HCT116 (cell line): ENCODE data around the gene SSR2. TPM values are rescaled to one million over a fixed set of nuclear protein-coding genes. Genes with fewer than 3 reads are reported as not detected.

ENCODE experiments used
- ATAC-seq: fragments of 200-7000 bp; cut with Tn5 transposase; 2 replicates; pipeline ENCODE4 v1.9.1; 2020; ENCODE audit warnings: mild to moderate bottlenecking, moderate library complexity
- BruUV-seq: library from RNA; stranded (reverse); fragments of 400-500 nt; replicated peaks from 2 replicates; lab custom pipeline; 2021; lab: Mats Ljungman, UMichigan
- CTCF ChIA-PET: fragments of 300-600 bp; sonication (Branson Sonifier 250); formaldehyde crosslinking; loops from one replicate; lab custom pipeline; 2021; ENCODE audit warnings: antibody characterized with exemption; lab: Charles Lee
- POLR2A ChIA-PET: fragments of 300-600, 350-600 bp; sonication (Branson Sonifier 250); formaldehyde crosslinking; loops from one replicate; lab custom pipeline; 2021; ENCODE audit warnings: antibody characterized with exemption; lab: Charles Lee
- RAD21 ChIA-PET, 2 experiments: fragments of 300-600 bp; sonication (Branson Sonifier 250); formaldehyde crosslinking; loops; one replicate each; lab custom pipeline; 2023; ENCODE audit warnings: low total read pairs in 2 of 2; ENCODE audit not compliant: uncharacterized antibody in 2 of 2, unreplicated experiment in 2 of 2, low non-redundant PET in 1 of 2; lab: Charles Lee
- DNase-seq: peaks from one replicate; pipeline ENCODE4 v3.0.0-alpha.2; 2010; ENCODE audit warnings: low read depth, low spot score
- H2AFZ ChIP-seq: fragments of 200-600 bp; shearing (Covaris generic), sonication (generic); 2 replicates; pipeline ENCODE4 v1.6.1; 2017; ENCODE audit warnings: low read depth, mixed run types, mixed read lengths, antibody characterized with exemption, low read length; ENCODE audit not compliant: poor library complexity, severe bottlenecking
- H3K27ac ChIP-seq: 2 replicates; pipeline ENCODE4 v1.5.1; 2012; ENCODE audit warnings: low read depth, low read length
- H3K27me3 ChIP-seq: fragments of 200-600 bp; sonication (generic); 2 replicates; pipeline ENCODE4 v1.6.1; 2016; ENCODE audit warnings: mixed run types, low read length, mixed read lengths; ENCODE audit not compliant: insufficient read depth
- H3K36me3 ChIP-seq, 2 experiments: fragments of 200-500 bp in 1 of 2; fragments of 200-600 bp in 1 of 2; sonication (Bioruptor generic) in 1 of 2; sonication (generic) in 1 of 2; 2 replicates each; pipeline versions ENCODE4 v1.5.1 to v1.6.1; 2014 to 2016; ENCODE audit warnings: low read length in 2 of 2, inconsistent platforms in 1 of 2, mixed read lengths in 1 of 2, mixed run types in 1 of 2; ENCODE audit not compliant: insufficient read depth in 2 of 2, control insufficient read depth in 1 of 2
- H3K4me1 ChIP-seq, 2 experiments: fragments of 200-600 bp in 1 of 2; sonication (generic) in 1 of 2; 2 replicates each; pipeline versions ENCODE4 v1.5.1 to v1.6.1; 2012 to 2017; ENCODE audit warnings: low read length in 2 of 2, inconsistent platforms in 1 of 2, mild to moderate bottlenecking in 1 of 2, mixed read lengths in 1 of 2, mixed run types in 1 of 2, moderate library complexity in 1 of 2; ENCODE audit not compliant: insufficient read depth in 2 of 2, control insufficient read depth in 1 of 2
- H3K4me2 ChIP-seq: fragments of 200-600 bp; sonication (generic); 2 replicates; pipeline ENCODE4 v1.6.1; 2017; ENCODE audit warnings: mixed run types, low read length, mixed read lengths
- H3K4me3 ChIP-seq, 2 experiments: fragments of 200-600 bp in 1 of 2; sonication (generic) in 1 of 2; replicated peaks in 1 of 2; 2 replicates each; pipeline ENCODE4 v1.5.1; 2011 to 2016; ENCODE audit warnings: low read length in 2 of 2, control low read depth in 1 of 2, low read depth in 1 of 2, mild to moderate bottlenecking in 1 of 2, mixed read lengths in 1 of 2, mixed run types in 1 of 2
- H3K79me2 ChIP-seq: fragments of 200-600 bp; sonication (generic); 2 replicates; pipeline ENCODE4 v1.6.1; 2017; ENCODE audit warnings: mild to moderate bottlenecking, mixed run types, low read length, moderate library complexity, mixed read lengths; ENCODE audit not compliant: insufficient read depth
- H3K9ac ChIP-seq: fragments of 200-600 bp; sonication (generic); 2 replicates; pipeline ENCODE4 v1.6.1; 2016; ENCODE audit warnings: low read length, mixed read lengths
- H3K9me2 ChIP-seq: fragments of 200-600 bp; sonication (generic), shearing (Covaris generic); 2 replicates; pipeline ENCODE4 v1.6.1; 2017; ENCODE audit warnings: mixed run types, mild to moderate bottlenecking, moderate library complexity; ENCODE audit not compliant: insufficient read depth
- H3K9me3 ChIP-seq, 2 experiments: fragments of 200-500 bp in 1 of 2; fragments of 200-600 bp in 1 of 2; sonication (Bioruptor generic) in 1 of 2; sonication (generic) in 1 of 2; 2 replicates each; pipeline ENCODE4 v1.6.1; 2014 to 2017; ENCODE audit warnings: low read length in 2 of 2, mixed read lengths in 2 of 2, inconsistent platforms in 1 of 2, low read depth in 1 of 2, mild to moderate bottlenecking in 1 of 2, mixed run types in 1 of 2, moderate library complexity in 1 of 2; ENCODE audit not compliant: control insufficient read depth in 1 of 2, insufficient read depth in 1 of 2
- H4K20me1 ChIP-seq: fragments of 200-600 bp; sonication (generic), shearing (Covaris generic); 2 replicates; pipeline ENCODE4 v1.6.1; 2017; ENCODE audit warnings: mixed run types, mild to moderate bottlenecking, moderate library complexity; ENCODE audit not compliant: insufficient read depth
- CTCF ChIP-seq, 3 experiments: fragments of 200-600 bp in 1 of 3; sonication (generic) in 1 of 3; IDR thresholded peaks in 2 of 3; conservative IDR thresholded peaks in 1 of 3; 2 replicates each; pipeline ENCODE4 v1.5.1; 2012 to 2017; ENCODE audit warnings: low read depth in 2 of 3, low read length in 2 of 3, antibody characterized with exemption in 1 of 3, borderline replicate concordance in 1 of 3, control low read depth in 1 of 3, mild to moderate bottlenecking in 1 of 3, mixed read lengths in 1 of 3, mixed run types in 1 of 3, moderate library complexity in 1 of 3; ENCODE audit not compliant: insufficient read depth in 1 of 3
- EGR1 ChIP-seq: IDR thresholded peaks from 2 replicates; pipeline ENCODE4 v1.6.1; 2012; ENCODE audit warnings: low read depth
- EZH2phosphoT487 ChIP-seq: fragments of 200-600 bp; IDR thresholded peaks from 2 replicates; pipeline ENCODE4 v1.6.1; 2018; ENCODE audit warnings: antibody characterized with exemption, borderline replicate concordance
- FOSL1 ChIP-seq: IDR thresholded peaks from 2 replicates; pipeline ENCODE4 v1.6.1; 2012; ENCODE audit warnings: low read depth
- JUND ChIP-seq: IDR thresholded peaks from 2 replicates; pipeline ENCODE4 v1.6.1; 2012
- MAX ChIP-seq: IDR thresholded peaks from 2 replicates; pipeline ENCODE4 v1.6.1; 2012
- POLR2A ChIP-seq: IDR thresholded peaks from 2 replicates; pipeline ENCODE4 v1.7.0; 2011; ENCODE audit warnings: borderline replicate concordance; ENCODE audit not compliant: insufficient read depth, insufficient read length; ENCODE audit errors: extremely low read depth
- POLR2AphosphoS5 ChIP-seq: IDR thresholded peaks from 2 replicates; pipeline ENCODE4 v1.6.1; 2011; ENCODE audit warnings: mild to moderate bottlenecking, low read depth, low read length, moderate library complexity
- RAD21 ChIP-seq: IDR thresholded peaks from 2 replicates; pipeline ENCODE4 v1.6.1; 2012; ENCODE audit warnings: low read depth, mild to moderate bottlenecking
- REST ChIP-seq: IDR thresholded peaks from 2 replicates; pipeline ENCODE4 v1.6.1; 2012; ENCODE audit warnings: low read depth
- TCF7L2 ChIP-seq: IDR thresholded peaks from 2 replicates; pipeline ENCODE4 v1.7.0; 2011; ENCODE audit warnings: borderline replicate concordance, inconsistent platforms; ENCODE audit not compliant: insufficient read depth, insufficient read length; ENCODE audit errors: extremely low read depth
- YY1 ChIP-seq: IDR thresholded peaks from 2 replicates; pipeline ENCODE4 v1.6.1; 2011; ENCODE audit warnings: low read length, low read depth, moderate library complexity, mild to moderate bottlenecking; ENCODE audit not compliant: insufficient replicate concordance; ENCODE audit errors: extremely low read depth
- ZFX ChIP-seq: fragments of 450-650 bp; IDR thresholded peaks from 2 replicates; pipeline ENCODE4 v1.6.1; 2017
- ZNF274 ChIP-seq: fragments of 200-500 bp; sonication (Bioruptor generic); IDR thresholded peaks from 2 replicates; pipeline ENCODE4 v1.6.1; 2014; ENCODE audit warnings: mild to moderate bottlenecking, low read depth, low read length, inconsistent platforms
- intact Hi-C: fragments of 100-400 bp; cut with micrococcal nuclease; formaldehyde crosslinking; loops from 2 replicates; pipeline ENCODE4 v1.10.0; 2022
- total RNA-seq: library from RNA; stranded (reverse); gene quantifications from one replicate; pipeline ENCODE4 v1.2.1, GENCODE V29; 2021; ENCODE audit not compliant: unreplicated experiment

SSR2 gene
- total RNA-seq, 1 experiment from 2014 or later = 153 TPM

- no peak overlapping the region for H3K4me3 ChIP-seq
- no peak overlapping the region for H2AFZ ChIP-seq
- H3K79me2 ChIP-seq = no peaks in the 10 kb centered on the region; the same call in 1 of the 2 replicates
- intact Hi-C loops = no loop called here
- BruUV-seq = no TSS peak
- no peak overlapping the region for H3K9ac ChIP-seq
- H3K9me3 ChIP-seq = no peaks in the 10 kb centered on the region
- H3K4me2 ChIP-seq = no peak overlapping the region
- H3K4me1 ChIP-seq = peaks cover 10 to 17% of the 10 kb centered on the region in 2 experiments
- ChIA-PET CTCF (no interaction called here), POLR2A (no interaction called here), RAD21 (no interaction called here)
- H3K27ac ChIP-seq = no peak overlapping the region
- H3K9me2 ChIP-seq = no peaks in the 10 kb centered on the region
- TF ChIP-seq POLR2AphosphoS5 (no peak), EGR1 (no peak), MAX (no peak), POLR2A (no peak), TCF7L2 (no peak)
- ATAC-seq (no peak), DNase-seq (no peak)
- peaks cover 29 to 34% of the 10 kb centered on the region in 2 experiments for H3K36me3 ChIP-seq
- no peaks in the 10 kb centered on the region for H4K20me1 ChIP-seq
- H3K27me3 ChIP-seq = no peaks in the 10 kb centered on the region
Observed at GRCh38 chr1:156045076-156045475, 24.3 kb upstream of the SSR2 start.

GRCh38 chr1:156042828-156043227 lies 22.1 kb upstream of the SSR2 start:
- BruUV-seq = no TSS peak
- no peaks in the 10 kb centered on the region for H3K27me3 ChIP-seq
- H3K36me3 ChIP-seq = peaks cover 21 to 26% of the 10 kb centered on the region in 2 experiments
- no peaks in the 10 kb centered on the region for H3K9me3 ChIP-seq
- no peak overlapping the region for H3K4me3 ChIP-seq
- no peaks in the 10 kb centered on the region for H3K9me2 ChIP-seq
- H3K9ac ChIP-seq = no peak overlapping the region
- H3K4me1 ChIP-seq = peaks cover 10 to 17% of the 10 kb centered on the region in 2 experiments
- RAD21 ChIA-PET = no interaction called here
- POLR2A ChIA-PET = no interaction called here
- no peak overlapping the region for H2AFZ ChIP-seq
- CTCF ChIA-PET = no interaction called here
- DNase-seq (no peak), ATAC-seq (no peak)
- no peak overlapping the region for H3K27ac ChIP-seq
- no peaks in the 10 kb centered on the region for H4K20me1 ChIP-seq
- H3K79me2 ChIP-seq = no peaks in the 10 kb centered on the region
- no peak overlapping the region for H3K4me2 ChIP-seq
- intact Hi-C loops = no loop called here
- TF ChIP-seq YY1 (no peak), REST (no peak), ZNF274 (no peak), TCF7L2 (no peak), FOSL1 (no peak), EZH2phosphoT487 (no peak), CTCF (IDR thresholded peaks at IDR 0.05 in 2 of 3, conservative IDR thresholded peaks at IDR 0.05 in 1 of 3; ENCODE audit: borderline replicate concordance in 1 of 3, insufficient read depth in 1 of 3, low read depth in 2 of 3, low read length in 2 of 3) (no peak), RAD21 (no peak), JUND (no peak), POLR2A (no peak), ZFX (no peak)
